HCT116 (cell line): ENCODE measurements around the gene RFX2.

ENCODE experiments used
- ATF3 ChIP-seq: IDR thresholded peaks from 2 replicates; pipeline ENCODE4 v1.6.1; 2012
- CTCF ChIP-seq, 3 experiments: fragments of 200-600 bp in 1 of 3; sonication (generic) in 1 of 3; IDR thresholded peaks in 2 of 3; conservative IDR thresholded peaks in 1 of 3; 2 replicates each; pipeline ENCODE4 v1.5.1; 2012 to 2017; ENCODE audit warnings: low read depth in 2 of 3, low read length in 2 of 3, antibody characterized with exemption in 1 of 3, borderline replicate concordance in 1 of 3, control low read depth in 1 of 3, mild to moderate bottlenecking in 1 of 3, mixed read lengths in 1 of 3, mixed run types in 1 of 3, moderate library complexity in 1 of 3; ENCODE audit not compliant: insufficient read depth in 1 of 3
- EZH2 ChIP-seq: fragments of 200-600 bp; sonication (generic); IDR thresholded peaks from 2 replicates; pipeline ENCODE4 v1.6.1; 2017; ENCODE audit warnings: antibody characterized with exemption, mixed run types
- EZH2phosphoT487 ChIP-seq: fragments of 200-600 bp; IDR thresholded peaks from 2 replicates; pipeline ENCODE4 v1.6.1; 2018; ENCODE audit warnings: antibody characterized with exemption, borderline replicate concordance
- JUND ChIP-seq: IDR thresholded peaks from 2 replicates; pipeline ENCODE4 v1.6.1; 2012
- POLR2A ChIP-seq: IDR thresholded peaks from 2 replicates; pipeline ENCODE4 v1.7.0; 2011; ENCODE audit warnings: borderline replicate concordance; ENCODE audit not compliant: insufficient read depth, insufficient read length; ENCODE audit errors: extremely low read depth
- POLR2AphosphoS5 ChIP-seq: IDR thresholded peaks from 2 replicates; pipeline ENCODE4 v1.6.1; 2011; ENCODE audit warnings: mild to moderate bottlenecking, low read depth, low read length, moderate library complexity
- ZNF274 ChIP-seq: fragments of 200-500 bp; sonication (Bioruptor generic); IDR thresholded peaks from 2 replicates; pipeline ENCODE4 v1.6.1; 2014; ENCODE audit warnings: mild to moderate bottlenecking, low read depth, low read length, inconsistent platforms

GRCh38 chr19:5947435-5947834 is 162.9 kb downstream of the RFX2 start:
- TF ChIP-seq POLR2AphosphoS5 (no peak), POLR2A (no peak), CTCF (IDR thresholded peaks at IDR 0.05 in 2 of 3, conservative IDR thresholded peaks at IDR 0.05 in 1 of 3; ENCODE audit: borderline replicate concordance in 1 of 3, insufficient read depth in 1 of 3, low read depth in 2 of 3, low read length in 2 of 3) (no peak), EZH2 (no peak), JUND (no peak), ATF3 (no peak), ZNF274 (no peak), EZH2phosphoT487 (no peak)
